WI38 (cell line): ENCODE results near the gene SKP1.

Experiments
- H3K4me3 ChIP-seq: 2 replicates; pipeline ENCODE4 v1.5.1; 2011; ENCODE audit warnings: low read depth, mild to moderate bottlenecking, control low read depth, low read length
- TF ChIP-seq, protein P1 (sequence below): IDR thresholded peaks from 2 replicates; pipeline ENCODE4 v1.5.1; 2012; ENCODE audit warnings: low read depth, mild to moderate bottlenecking, control low read depth, low read length

Gene SKP1

DNA sequence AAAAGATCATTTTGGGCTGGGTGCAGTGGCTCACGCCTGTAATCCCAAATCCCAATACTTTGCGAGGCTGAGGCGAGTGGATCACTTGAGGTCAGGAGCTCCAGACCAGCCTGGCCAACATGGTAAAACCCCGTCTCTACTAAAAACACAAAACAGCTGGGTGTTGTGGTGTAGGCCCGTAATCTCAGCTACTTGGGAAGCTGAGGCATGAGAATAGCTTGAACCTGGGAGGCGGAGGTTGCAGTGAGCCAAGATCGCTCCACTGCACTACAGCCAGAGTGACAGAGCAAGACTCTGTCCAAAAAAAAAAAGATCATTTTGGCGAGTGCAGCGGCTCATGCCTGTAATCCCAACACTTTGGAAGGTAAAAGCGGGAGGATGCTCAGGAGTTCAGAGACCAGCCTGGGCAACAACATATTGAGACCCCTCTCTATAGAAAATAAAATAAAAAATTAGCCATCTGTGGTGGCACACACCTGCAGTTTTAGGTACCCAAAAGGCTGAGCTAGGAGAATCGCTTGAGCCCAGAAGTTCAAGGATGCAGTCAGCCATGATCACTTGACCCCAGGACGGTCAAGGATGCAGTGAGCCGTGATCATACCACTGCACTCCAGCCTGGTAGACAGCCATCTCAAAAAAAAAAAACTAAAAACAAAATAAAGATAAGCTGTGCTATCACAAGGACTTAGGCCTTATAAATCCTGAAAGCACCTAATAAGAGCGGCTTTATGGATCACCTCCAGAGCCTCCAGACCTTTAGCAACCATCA lies 32.9 kb upstream of the SKP1 start:
- TF ChIP-seq, protein P1, sequence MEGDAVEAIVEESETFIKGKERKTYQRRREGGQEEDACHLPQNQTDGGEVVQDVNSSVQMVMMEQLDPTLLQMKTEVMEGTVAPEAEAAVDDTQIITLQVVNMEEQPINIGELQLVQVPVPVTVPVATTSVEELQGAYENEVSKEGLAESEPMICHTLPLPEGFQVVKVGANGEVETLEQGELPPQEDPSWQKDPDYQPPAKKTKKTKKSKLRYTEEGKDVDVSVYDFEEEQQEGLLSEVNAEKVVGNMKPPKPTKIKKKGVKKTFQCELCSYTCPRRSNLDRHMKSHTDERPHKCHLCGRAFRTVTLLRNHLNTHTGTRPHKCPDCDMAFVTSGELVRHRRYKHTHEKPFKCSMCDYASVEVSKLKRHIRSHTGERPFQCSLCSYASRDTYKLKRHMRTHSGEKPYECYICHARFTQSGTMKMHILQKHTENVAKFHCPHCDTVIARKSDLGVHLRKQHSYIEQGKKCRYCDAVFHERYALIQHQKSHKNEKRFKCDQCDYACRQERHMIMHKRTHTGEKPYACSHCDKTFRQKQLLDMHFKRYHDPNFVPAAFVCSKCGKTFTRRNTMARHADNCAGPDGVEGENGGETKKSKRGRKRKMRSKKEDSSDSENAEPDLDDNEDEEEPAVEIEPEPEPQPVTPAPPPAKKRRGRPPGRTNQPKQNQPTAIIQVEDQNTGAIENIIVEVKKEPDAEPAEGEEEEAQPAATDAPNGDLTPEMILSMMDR, result no peak
- no peak overlapping the region for H3K4me3 ChIP-seq

DNA sequence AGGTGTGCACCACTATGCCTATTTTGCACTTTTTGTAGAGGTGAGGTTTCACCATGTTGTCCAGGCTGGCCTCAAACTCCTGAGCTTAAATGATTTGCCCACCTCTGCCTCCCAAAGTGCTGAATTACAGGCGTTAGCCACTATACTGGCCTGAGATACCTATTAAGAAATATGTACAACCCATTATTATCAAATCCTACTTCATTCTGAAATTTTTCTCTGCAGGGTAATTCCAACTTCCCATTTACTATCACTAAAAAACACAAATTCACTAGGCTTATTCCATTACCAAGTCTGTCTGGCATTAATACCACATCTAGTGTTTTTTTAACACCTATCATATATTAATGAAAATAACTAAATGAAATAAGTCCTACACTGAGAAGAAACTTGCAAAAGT lies 30.9 kb upstream of the SKP1 start:
- H3K4me3 ChIP-seq, result no peak overlapping the region
- TF ChIP-seq, protein P1, result no peak

DNA sequence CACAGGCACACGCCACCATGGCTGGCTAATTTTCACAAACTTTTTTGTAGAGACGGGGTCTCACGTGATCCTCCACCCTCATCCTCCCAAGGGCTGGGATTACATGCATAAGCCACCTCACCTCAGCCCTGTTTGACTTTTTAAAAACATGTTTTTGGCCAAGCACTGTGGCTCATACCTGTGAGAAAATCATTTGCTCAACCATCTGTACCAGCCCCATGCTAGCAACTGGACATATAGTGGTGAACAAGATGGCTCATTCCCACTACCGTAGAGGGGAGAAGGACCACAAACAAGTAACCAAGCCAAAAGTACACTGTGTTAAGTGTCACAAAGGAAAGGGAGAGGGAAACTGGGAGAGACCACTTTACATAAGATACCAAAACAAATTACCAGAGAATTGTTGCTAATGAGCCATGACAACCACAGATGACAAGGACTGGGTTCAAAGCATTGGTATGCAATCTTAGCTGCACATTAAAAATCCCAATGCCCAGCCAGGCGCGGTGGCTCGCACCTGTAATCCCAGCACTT lies 29.9 kb upstream of the SKP1 start:
- H3K4me3 ChIP-seq, result no peak overlapping the region
- TF ChIP-seq, protein P1, result no peak

DNA sequence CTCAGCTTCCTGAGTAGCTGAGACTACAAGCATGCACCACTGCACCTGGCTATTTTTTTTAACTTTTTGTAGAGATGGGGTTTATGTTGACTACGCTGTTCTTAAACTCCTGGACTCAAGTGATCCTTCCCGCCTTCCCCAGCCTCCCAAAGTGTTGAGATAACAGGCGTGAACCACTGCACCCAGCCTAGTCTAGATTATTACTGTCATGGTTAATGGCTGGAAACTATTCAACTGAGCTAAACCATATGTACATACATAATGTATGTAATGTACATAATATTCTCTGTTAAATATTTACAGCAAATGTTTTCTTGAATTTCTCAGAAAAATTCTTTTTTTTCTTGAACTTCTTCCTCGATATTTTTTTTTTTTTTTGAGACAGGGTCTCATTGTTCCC lies 27.8 kb upstream of the SKP1 start:
- TF ChIP-seq, protein P1, result no peak
- no peak overlapping the region for H3K4me3 ChIP-seq

DNA sequence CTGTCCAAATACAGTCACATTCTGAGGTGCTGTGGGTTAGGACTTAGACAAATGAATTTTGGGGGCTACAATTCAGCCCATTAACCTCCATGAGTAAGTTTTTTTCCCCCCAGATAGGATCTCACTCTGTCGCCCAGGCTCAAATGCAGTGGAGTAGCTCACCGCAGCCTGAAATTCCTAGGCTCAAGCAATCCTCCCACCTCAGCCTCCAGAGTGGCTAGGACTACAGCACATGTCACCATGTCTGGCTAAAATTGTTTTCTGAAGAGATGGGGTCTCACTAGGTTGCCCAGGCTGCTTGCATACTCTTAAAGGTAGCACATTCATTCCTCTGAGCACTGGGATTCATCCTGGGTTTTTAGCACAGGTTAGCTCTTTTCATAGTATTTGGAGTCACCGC lies 26.9 kb upstream of the SKP1 start:
- no peak overlapping the region for H3K4me3 ChIP-seq
- TF ChIP-seq, protein P1, result no peak

DNA sequence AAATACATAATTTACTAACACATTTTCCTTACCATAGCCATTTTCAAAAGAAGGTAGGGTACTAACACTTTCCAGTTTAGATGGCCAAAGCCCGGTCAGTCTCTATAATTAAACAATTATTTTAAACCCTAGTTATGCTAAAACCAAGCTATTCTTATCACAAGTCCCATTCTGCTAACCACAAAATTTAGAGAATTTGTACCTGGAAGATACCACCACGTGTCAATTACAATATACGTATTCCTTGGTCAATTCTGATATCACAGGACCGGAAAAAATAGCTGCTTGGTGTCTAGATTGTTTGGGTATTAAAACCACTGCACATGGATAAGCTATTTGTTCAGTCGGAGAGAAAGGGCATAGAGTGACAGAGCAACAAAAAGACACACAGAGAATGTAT lies 18.9 kb upstream of the SKP1 start:
- no peak overlapping the region for H3K4me3 ChIP-seq
- TF ChIP-seq, protein P1, result no peak

DNA sequence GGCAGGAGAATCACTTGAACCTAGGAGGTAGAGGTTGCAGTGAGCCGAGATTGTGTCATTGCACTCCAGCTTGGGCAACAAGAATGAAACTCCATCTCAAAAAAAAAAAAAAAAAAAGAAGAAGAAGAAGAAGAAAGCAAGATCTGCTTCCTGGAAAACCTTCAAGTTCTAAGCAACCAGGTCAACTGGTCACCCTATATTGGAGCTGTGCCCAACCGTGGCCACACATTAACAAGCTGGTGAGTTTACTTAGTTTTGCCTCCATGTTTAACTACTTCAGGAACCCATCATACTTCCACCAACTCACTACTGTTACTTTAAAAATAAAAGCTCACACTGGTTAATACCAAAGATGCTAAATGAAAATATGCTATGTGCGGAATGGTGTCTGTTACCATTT lies 12.3 kb upstream of the SKP1 start:
- TF ChIP-seq, protein P1, result no peak
- H3K4me3 ChIP-seq, result no peak overlapping the region
